ENCODE results near the gene LAMB4. TPM values are rescaled to one million over a fixed set of nuclear protein-coding genes. Genes with fewer than 3 reads are reported as not detected.
"Not testable (repeated sequence)": the region's sequence is repeated elsewhere in the genome, so short reads cannot be mapped to it uniquely, and the experiment has no call there.

LAMB4 gene
- total and polyA plus RNA-seq, 2 experiments from 2014 or later, result not detected

DNA sequence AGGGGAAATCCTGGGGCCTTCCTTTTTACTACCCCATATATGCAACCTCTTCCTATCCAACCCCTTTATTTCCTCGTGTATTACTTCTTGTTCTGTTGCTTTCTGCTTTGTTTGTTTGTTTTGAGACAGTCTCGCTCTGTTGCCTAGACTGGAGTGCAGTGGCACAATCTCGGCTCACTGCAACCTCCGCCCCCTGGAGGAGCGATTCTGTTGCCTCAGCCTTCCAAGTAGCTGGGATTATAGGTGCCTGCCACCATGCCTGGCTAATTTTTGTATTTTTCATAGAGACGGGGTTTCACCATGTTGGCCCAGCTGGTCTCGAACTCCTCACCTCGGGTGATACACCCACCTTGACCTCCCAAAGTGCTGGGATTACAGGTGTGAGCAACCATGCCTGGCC, 96.9 kb downstream of the LAMB4 start:
- not testable (repeated sequence) for H3K27ac Mint-ChIP-seq; H3K36me3 Mint-ChIP-seq (ENCODE audit: low read depth); H3F3A ChIP-seq (replicated peaks; ENCODE audit: low read depth); H3K4me3 ChIP-seq; H3K27ac ChIP-seq (ENCODE audit: low read depth); H3K4me3 Mint-ChIP-seq; H3K36me3 ChIP-seq (ENCODE audit: insufficient read depth); H3K27me3 Mint-ChIP-seq (ENCODE audit: insufficient read depth, low read depth, poor library complexity); H3K4me2 ChIP-seq; H3K9me2 ChIP-seq (ENCODE audit: insufficient read depth); H3K9me3 Mint-ChIP-seq; H4K20me1 ChIP-seq (replicated peaks; ENCODE audit: insufficient read depth); H3K27me3 ChIP-seq (ENCODE audit: insufficient read depth); H3K79me2 ChIP-seq (replicated peaks; ENCODE audit: insufficient read depth)
- Histone ChIP-seq H3K4me1 (ENCODE audit: insufficient read depth) (peaks cover 12% of the 10 kb centered on the region; the same call in 1 of the 2 replicates), H2AFZ (0 out of 2 replicates have a peak overlapping the region, but pooled peaks have one; percentile 40)
- TF ChIP-seq, protein P1, sequence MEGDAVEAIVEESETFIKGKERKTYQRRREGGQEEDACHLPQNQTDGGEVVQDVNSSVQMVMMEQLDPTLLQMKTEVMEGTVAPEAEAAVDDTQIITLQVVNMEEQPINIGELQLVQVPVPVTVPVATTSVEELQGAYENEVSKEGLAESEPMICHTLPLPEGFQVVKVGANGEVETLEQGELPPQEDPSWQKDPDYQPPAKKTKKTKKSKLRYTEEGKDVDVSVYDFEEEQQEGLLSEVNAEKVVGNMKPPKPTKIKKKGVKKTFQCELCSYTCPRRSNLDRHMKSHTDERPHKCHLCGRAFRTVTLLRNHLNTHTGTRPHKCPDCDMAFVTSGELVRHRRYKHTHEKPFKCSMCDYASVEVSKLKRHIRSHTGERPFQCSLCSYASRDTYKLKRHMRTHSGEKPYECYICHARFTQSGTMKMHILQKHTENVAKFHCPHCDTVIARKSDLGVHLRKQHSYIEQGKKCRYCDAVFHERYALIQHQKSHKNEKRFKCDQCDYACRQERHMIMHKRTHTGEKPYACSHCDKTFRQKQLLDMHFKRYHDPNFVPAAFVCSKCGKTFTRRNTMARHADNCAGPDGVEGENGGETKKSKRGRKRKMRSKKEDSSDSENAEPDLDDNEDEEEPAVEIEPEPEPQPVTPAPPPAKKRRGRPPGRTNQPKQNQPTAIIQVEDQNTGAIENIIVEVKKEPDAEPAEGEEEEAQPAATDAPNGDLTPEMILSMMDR (conservative IDR thresholded peaks at IDR 0.05; ENCODE audit: low read depth in 2 of 2), result peak; percentile 54 to 66
- ATAC-seq, result peak; percentile 84
- peak; percentile 58 for DNase-seq (ENCODE audit: low spot score)
- peaks cover 18% of the 10 kb centered on the region for H3K4me1 Mint-ChIP-seq

GRCh38 chr7:108030516-108030915, 99.6 kb downstream of the LAMB4 start:
- Histone ChIP-seq H3K79me2 (replicated peaks; ENCODE audit: insufficient read depth) (no peaks in the 10 kb centered on the region), H3K36me3 (ENCODE audit: insufficient read depth) (no peaks in the 10 kb centered on the region), H3K27me3 (ENCODE audit: insufficient read depth) (no peaks in the 10 kb centered on the region), H3K4me3 (no peak overlapping the region), H3F3A (replicated peaks; ENCODE audit: low read depth) (no peaks in the 10 kb centered on the region), H3K9me2 (ENCODE audit: insufficient read depth) (no peaks in the 10 kb centered on the region), H4K20me1 (replicated peaks; ENCODE audit: insufficient read depth) (no peaks in the 10 kb centered on the region), H3K27ac (ENCODE audit: low read depth) (no peak overlapping the region), H3K4me1 (ENCODE audit: insufficient read depth) (peaks cover 12% of the 10 kb centered on the region; the same call in 1 of the 2 replicates), H3K4me2 (no peak overlapping the region), H2AFZ (no peak overlapping the region)
- Mint-ChIP-seq H3K36me3 (ENCODE audit: low read depth) (no peaks in the 10 kb centered on the region), H3K9me3 (no peaks in the 10 kb centered on the region), H3K27me3 (ENCODE audit: insufficient read depth, low read depth, poor library complexity) (no peaks in the 10 kb centered on the region), H3K4me3 (no peak overlapping the region), H3K4me1 (peaks cover 23% of the 10 kb centered on the region), H3K27ac (no peak overlapping the region)
- no peak for ATAC-seq
- no peak for DNase-seq (ENCODE audit: low spot score)
- TF ChIP-seq ZNF331 (CRISPR knock-in tag; IDR thresholded peaks at IDR 0.05; ENCODE audit: low read depth) (no peak), EZH2phosphoT487 (IDR thresholded peaks at IDR 0.05; ENCODE audit: unreplicated experiment) (no peak), JUNB (IDR thresholded peaks at IDR 0.05; ENCODE audit: unreplicated experiment) (no peak), CREB1 (CRISPR knock-in tag; IDR thresholded peaks at IDR 0.05; ENCODE audit: low read depth) (no peak), STAT1 (IDR thresholded peaks at IDR 0.05; ENCODE audit: unreplicated experiment) (no peak), ZNF114 (CRISPR knock-in tag; IDR thresholded peaks at IDR 0.05) (no peak), EZH2 (IDR thresholded peaks at IDR 0.05; ENCODE audit: low read depth, unreplicated experiment) (no peak)
- TF ChIP-seq, protein P2, sequence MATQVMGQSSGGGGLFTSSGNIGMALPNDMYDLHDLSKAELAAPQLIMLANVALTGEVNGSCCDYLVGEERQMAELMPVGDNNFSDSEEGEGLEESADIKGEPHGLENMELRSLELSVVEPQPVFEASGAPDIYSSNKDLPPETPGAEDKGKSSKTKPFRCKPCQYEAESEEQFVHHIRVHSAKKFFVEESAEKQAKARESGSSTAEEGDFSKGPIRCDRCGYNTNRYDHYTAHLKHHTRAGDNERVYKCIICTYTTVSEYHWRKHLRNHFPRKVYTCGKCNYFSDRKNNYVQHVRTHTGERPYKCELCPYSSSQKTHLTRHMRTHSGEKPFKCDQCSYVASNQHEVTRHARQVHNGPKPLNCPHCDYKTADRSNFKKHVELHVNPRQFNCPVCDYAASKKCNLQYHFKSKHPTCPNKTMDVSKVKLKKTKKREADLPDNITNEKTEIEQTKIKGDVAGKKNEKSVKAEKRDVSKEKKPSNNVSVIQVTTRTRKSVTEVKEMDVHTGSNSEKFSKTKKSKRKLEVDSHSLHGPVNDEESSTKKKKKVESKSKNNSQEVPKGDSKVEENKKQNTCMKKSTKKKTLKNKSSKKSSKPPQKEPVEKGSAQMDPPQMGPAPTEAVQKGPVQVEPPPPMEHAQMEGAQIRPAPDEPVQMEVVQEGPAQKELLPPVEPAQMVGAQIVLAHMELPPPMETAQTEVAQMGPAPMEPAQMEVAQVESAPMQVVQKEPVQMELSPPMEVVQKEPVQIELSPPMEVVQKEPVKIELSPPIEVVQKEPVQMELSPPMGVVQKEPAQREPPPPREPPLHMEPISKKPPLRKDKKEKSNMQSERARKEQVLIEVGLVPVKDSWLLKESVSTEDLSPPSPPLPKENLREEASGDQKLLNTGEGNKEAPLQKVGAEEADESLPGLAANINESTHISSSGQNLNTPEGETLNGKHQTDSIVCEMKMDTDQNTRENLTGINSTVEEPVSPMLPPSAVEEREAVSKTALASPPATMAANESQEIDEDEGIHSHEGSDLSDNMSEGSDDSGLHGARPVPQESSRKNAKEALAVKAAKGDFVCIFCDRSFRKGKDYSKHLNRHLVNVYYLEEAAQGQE (IDR thresholded peaks at IDR 0.05; ENCODE audit: unreplicated experiment), result no peak
- TF ChIP-seq, protein P1 (conservative IDR thresholded peaks at IDR 0.05; ENCODE audit: low read depth in 2 of 2), result no peak

All from GM23338 (cell line).